H1 (cell line): ENCODE data around the gene ANKRD40CL.

Experiments used
- CTCF ChIP-seq, 3 experiments: IDR thresholded peaks; 1 replicate in 2 of 3; 2 replicates in 1 of 3; pipeline versions ENCODE4 v1.5.1 to v1.6.1; 2011; ENCODE audit warnings: low read length in 3 of 3, mild to moderate bottlenecking in 3 of 3, inconsistent platforms in 2 of 3, low read depth in 1 of 3, moderate library complexity in 1 of 3; ENCODE audit not compliant: insufficient read depth in 1 of 3; ENCODE audit errors: control extremely low read depth in 1 of 3
- EP300 ChIP-seq, 2 experiments: IDR thresholded peaks; 1 replicate in 1 of 2; 2 replicates in 1 of 2; pipeline ENCODE4 v1.6.1; 2011 to 2012; ENCODE audit warnings: low read depth in 2 of 2, low read length in 2 of 2, mild to moderate bottlenecking in 2 of 2, borderline replicate concordance in 1 of 2, inconsistent platforms in 1 of 2, moderate library complexity in 1 of 2
- MAFK ChIP-seq: IDR thresholded peaks from 2 replicates; pipeline ENCODE4 v1.6.1; 2012; ENCODE audit warnings: low read depth, mild to moderate bottlenecking, improper control_type of control experiment, low read length
- TF ChIP-seq, protein P1 (sequence below): IDR thresholded peaks from 2 replicates; pipeline ENCODE4 v1.6.1; 2012; ENCODE audit warnings: low read length, inconsistent platforms

DNA sequence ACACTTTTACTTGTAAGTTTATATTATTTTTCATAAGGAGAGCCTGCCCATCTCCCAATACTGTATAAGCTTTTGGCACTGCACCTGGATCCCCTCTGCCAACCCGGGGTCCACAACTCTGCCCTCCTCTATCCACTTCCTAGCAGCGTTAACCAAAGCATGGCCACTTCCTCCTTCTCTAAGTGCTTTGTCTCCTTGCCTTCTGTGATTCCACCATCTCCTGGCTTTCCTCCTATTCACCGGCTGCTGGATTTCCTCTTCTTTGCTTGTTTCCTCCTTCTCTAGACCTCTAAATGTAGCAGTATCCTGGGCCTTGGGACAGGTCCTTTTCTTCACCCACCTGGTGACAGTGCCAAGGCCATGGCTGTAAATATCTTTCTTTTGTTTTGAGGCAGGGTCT is 48.1 kb upstream of the ANKRD40CL start:
- TF ChIP-seq CTCF (IDR thresholded peaks at IDR 0.05; ENCODE audit: control extremely low read depth in 1 of 3, insufficient read depth in 1 of 3, low read depth in 1 of 3, low read length in 3 of 3) (no peak), EP300 (IDR thresholded peaks at IDR 0.05; ENCODE audit: borderline replicate concordance in 1 of 2, low read depth in 2 of 2, low read length in 2 of 2) (no peak), MAFK (no peak)
- TF ChIP-seq, protein P1, sequence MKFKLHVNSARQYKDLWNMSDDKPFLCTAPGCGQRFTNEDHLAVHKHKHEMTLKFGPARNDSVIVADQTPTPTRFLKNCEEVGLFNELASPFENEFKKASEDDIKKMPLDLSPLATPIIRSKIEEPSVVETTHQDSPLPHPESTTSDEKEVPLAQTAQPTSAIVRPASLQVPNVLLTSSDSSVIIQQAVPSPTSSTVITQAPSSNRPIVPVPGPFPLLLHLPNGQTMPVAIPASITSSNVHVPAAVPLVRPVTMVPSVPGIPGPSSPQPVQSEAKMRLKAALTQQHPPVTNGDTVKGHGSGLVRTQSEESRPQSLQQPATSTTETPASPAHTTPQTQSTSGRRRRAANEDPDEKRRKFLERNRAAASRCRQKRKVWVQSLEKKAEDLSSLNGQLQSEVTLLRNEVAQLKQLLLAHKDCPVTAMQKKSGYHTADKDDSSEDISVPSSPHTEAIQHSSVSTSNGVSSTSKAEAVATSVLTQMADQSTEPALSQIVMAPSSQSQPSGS: no peak
